GM11168 (cell line): ENCODE measurements around the gene HABP4.

Source experiments
- in situ Hi-C: fragments of 300-500 bp; cut with MboI; formaldehyde crosslinking; loops from one replicate; pipeline ENCODE4 v1.12.0; 2022; ENCODE audit warnings: low sequenced_read_pairs; ENCODE audit not compliant: unreplicated experiment

Gene HABP4

DNA sequence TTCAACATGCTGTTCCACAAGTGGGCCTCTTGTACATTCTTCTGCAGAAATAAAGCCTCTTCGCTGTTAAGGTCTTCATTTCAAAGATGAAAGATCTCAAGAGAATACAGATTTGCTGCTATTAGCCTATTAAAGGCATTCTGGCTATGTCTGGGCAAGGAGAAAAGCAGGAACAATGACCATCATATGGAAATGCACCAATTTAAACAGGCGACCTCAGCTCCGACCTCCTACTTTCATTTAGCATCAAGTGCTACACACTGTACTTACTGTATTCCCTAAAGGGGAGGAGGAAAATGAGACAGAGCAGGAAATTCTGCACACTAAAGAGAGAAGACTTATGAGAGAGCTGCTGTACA is 64.8 kb downstream of the HABP4 start:
- in situ Hi-C loops, result no loop called here

DNA sequence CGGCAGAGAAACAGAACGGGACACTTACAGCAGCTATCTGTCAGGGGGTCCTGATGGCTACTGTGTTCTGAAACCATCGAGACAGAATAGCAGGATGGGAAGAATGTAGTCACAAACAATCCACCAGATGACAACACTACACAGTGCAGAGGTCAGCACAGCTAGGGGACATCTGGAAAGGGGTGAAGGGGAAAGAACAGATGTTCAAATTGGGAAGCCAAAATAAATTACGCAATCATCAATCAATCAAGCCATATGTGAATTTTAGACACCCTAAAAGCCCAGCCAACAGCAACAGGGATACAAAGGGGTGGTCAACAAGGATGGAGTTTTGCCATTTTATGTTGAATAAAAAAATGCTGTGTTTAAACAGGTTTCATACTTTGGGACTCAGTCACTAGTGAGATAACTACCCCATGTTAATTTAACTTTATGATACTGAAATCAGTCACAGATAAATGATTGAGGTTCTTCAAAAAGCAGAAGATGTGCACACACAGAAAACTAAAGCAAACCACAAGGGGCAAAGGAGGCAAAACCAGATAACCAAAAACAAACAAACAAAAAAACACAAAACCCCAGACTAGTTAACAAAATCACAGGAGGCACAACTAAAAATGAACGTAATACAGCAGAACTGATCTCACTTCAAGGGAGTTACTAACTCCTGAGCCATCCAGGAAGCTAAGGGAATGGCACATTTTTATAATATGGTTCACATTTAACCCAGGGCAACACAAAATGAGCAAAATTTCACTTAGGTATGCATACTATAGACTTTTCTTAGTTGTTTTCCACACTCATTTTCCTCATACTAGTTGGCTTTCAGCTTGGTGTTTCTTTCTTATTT is 65.9 kb downstream of the HABP4 start:
- in situ Hi-C loops, result no loop called here

DNA sequence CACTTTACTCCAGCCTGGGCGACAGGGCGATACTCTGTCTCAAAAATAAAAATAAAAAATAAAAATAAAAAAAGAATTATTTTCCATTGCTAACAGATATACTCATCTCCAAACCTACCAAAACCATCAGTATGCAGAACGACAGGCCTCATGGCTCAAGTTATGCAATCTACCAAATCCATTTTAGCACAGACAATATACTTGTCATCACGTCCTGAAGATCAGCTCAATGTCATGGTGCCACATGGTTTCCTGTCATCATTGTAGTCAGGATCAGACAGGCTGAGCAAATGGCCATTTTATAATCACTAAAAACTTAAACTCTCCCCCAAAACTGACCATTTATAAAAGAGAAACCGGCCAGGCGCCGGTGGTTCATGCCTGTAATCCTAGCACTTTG is 69.1 kb downstream of the HABP4 start:
- in situ Hi-C loops, result no loop called here

DNA sequence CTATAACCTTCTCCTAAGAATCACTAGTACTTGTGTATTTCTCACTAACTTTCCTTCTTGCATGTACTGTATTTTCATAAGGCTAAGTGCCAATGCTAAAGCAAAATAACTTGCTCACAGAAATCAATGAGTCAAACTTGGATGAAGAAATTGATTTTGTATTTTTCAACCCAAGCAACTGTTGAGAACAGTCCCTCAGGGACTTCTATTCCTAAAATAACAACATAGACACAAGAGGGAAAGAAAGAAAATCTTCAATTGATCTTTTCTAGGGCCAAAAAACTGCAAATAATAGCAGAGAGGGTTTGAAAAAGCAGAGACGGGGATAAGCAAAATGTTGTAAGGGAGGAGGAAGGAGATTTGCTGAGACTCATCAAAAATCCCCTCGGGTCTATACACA is 69.8 kb downstream of the HABP4 start:
- in situ Hi-C loops, result no loop called here

DNA sequence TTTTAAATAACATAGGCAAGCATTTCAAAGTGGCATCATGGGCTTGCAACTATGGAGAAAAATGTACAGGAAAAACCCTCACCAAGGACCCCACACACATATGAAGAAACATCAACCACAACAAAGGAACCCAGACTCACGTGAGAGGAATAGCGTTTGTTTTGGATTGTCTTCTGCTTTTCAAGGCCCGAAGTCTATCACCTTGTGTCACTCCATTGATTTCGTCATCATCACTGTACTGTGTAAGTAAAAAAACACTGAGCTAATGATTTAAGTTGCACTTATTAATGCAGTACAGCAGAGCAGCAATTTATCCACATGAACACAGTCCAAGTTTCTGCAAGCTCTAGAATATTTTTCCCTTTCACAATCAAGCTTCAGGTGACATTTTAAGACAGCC is 72.4 kb downstream of the HABP4 start:
- in situ Hi-C loops, result no loop called here

DNA sequence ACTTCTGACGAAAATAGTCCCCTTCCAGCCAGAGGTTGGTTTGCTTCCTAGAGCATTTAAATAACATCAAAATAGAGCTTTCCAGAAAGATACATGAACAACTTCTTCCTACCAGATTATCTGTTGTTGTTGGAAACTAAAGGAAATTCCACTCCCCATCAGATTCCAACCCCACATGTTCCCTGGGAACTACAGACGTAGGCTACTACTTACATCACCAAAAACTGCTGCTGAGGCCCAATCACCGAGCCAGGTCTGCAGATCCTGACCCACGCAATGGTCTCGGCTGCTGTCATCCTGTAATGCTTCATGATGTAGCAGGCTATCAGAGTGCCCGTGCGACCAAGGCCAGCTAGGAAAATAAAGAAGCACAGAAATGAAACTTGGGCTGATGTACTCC is 73.4 kb downstream of the HABP4 start:
- in situ Hi-C loops, result no loop called here

DNA sequence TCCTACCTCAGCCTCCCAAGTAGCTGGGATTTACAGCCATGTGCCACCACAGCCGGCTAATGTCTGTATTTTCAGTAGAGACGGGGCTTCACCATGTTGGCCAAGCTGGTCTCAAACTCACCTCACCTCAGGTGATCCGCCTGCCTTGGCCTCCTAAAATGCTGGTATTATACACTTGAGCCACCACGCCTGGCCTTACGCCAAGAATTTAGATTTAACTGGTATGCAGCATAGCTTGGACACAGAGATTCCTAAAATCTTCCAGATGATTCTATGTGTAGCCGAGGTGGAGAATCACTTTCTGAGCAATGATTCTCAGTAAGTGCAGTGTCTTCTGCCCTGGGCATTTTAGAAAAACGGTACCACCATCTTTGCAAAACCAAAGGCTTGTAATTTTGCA is 74.1 kb downstream of the HABP4 start:
- in situ Hi-C loops, result no loop called here

DNA sequence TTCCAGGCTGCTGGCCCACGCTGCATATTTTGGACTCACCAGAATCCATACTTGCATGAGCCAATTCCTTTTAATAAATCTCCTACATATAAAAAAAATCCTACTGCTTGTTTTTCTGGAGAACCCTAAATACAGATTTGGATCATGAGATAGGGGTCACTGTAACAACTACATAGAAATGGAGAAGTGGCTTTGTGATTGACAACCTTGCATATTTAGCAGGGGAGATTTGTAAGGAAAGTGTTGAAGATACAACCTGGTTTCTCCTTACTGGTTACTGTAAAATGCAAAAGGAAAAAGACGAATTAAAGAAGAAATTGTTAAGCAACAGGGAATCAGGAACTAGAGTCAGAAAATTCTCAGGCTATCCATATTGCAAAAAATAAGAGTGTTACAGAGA is 74.8 kb downstream of the HABP4 start:
- in situ Hi-C loops, result no loop called here

DNA sequence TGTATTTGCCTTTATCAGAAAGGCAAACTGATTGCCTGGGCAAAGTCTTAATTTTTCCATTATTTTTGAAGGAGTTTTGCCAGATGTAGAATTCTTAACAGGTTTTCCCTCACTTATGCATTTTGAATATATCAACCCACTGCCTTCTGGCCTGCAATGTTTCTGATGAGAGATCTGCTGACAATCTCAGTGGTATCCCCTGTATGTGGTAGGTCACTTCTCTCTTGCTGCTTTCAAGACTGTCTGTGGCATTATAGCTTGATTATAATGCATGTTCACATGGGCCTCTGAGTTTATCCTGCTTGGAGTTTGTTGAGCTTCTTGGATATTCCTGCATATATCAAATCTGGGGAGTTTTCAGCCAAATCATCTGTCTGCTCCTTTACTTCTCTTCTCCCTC is 82.2 kb downstream of the HABP4 start:
- in situ Hi-C loops, result no loop called here

DNA sequence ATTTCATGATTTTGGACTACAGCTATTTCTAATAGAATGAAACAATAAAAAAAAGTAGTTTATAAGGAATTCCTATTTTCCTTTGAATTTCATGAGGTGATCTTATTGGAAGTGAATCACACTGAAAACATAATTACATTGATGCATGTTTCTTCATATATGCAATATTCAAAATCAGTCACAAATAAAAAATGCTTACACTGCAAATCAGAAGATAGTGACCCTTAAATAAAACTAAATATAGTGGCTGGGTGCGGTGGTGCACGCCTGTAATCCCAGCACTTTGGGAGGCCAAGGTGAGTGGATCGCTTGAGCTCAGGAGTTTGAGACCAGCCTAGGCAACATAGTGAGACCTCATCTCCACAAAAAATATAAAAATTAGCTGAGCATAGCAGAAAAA is 90.1 kb downstream of the HABP4 start:
- in situ Hi-C loops, result no loop called here
